Stimulated activated naive CD8-positive, alpha-beta T cell treated with anti-CD3 and anti-CD28 coated beads, Interleukin-15, Interleukin-2, amounts not matched to agents 100 U/mL and 50 U/mL, for 24 hours (primary cell): ENCODE measurements around the gene CCDC85C.

Experiments
- ATAC-seq: fragments of 150-1000 bp; cut with Tn5 transposase; one replicate; pipeline ENCODE4 v1.10.0; 2021
- DNase-seq: peaks from one replicate; pipeline ENCODE4 v3.0.0; 2021

Gene CCDC85C

DNA sequence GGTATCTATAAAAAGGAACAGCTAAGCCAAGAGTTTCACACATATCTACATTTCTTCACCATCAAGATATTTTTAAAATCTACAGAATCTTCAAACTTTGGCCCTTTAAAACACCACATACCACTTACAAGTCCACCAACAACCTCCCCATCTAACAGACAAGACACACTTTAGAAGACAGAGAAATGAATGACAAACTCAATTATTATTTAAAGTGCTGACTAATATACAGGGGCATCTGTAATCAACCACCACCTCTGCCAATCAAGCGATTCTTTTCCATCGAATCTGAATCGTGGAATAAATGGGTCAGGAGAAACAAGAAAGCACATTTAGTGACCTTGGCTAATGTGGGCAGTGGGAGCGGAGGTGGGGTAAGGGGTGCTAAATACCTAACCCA is 131.1 kb downstream of the CCDC85C start:
- no peak for ATAC-seq
- DNase-seq: no peak

DNA sequence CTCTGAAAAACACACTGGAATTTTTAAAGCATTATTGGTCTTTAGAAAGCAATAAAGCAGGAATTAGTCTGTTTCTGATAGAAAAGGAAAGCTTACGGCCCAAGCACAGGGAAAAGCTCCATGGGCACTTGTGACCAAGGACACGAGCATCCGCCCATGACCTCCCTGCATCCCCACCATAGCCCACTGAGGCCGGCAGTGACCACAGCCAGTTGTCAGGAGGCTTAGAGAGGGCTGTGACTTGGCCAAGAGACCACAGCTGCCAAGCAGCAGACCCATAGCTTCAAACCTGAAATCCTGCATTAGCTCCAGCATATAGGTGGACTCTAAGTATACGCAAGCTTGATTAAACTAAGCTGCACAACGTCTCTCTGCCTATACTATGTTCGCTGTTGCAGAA is 132.3 kb downstream of the CCDC85C start:
- no peak for ATAC-seq
- no peak for DNase-seq

DNA sequence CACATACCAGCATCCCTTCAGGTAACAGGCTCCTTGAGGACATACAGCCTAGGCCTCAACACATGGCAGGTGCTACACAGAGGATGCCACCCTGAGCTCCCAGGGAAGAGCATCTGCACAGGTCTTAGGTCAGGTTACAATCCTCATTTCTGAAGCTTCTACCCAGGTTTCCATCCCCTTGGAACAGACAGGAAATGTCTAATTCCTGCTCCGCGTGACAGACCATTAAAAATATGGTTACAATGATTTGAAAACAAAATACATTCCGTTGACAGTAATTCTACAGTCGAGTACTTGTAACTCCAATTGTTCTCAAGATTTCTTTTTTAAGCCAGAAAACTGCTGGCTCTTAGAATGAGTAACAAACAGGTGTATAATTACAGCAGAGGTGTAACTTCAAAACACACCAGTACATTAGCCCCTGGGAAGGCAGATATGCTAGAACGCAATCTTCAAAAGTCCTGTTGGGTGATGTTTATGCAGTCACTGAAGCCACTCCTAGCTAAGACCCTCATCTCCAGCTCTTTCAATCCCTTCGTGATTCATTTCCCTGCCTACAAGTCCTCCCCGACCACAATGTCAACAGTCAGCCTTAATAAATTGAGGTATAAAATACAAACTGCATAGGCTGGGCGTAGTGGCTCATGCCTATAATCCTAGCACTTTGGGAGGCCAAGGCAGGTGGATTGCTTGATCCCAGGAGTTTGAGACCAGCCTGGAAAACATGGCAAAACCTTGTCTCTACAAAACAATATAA is 135.0 kb downstream of the CCDC85C start:
- DNase-seq: no peak
- ATAC-seq: no peak

DNA sequence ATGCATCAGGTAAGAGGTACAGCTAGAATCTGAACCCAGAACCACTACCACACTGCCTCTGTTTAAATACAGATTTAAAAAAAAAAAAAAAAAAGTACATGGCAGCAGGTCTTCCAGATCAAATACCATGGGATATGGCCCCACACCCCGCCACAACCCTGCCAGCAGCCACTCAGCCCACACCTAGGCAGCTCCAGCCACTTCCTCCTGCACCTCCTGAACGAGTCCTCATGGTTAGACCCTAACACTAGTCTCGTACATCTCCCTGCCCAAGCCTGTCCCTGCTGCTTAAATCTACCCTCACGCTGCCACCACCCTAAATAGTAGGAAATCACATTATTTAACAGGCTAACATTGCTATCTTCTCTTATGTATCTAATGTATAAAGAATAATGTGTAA is 135.9 kb downstream of the CCDC85C start:
- ATAC-seq: no peak

DNA sequence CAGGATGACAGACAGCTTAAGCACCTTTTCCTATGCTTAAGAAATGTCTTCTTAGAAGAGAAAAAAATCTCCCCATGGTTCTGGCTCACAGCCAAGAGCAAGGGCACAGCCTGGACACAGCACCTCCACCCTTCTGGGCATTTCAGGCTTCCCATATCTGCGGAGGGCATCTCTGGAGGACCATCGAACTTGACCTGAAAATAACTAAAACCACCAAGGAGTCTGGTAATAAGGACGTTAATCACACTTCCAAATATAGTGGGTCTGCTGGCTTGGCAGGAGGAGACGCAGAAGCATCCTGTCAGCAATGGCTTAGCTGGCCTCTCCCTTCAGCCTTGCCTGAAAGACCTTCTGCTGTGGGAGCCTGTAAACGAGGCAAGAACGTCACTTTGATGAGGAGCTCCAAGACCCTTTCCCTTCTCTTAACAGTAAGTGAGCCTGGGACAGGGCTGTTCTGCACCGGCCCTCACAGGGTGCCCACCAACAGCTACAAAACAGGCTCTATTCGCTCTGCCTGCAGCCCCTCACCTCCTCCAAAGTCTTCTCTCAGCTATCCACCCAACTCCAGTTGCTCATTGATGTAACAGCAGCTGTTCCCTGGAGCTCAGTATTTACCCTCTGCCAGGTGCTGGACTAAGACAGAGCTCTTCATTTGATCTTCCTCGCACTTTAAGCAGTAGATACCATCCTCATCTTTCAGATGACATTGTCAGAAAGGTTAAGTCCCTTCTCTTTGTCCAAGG is 136.5 kb downstream of the CCDC85C start:
- no peak for DNase-seq
- no peak for ATAC-seq

More for the DNA sequence above, 135.9 kb downstream of the CCDC85C start:
- DNase-seq: no peak

DNA sequence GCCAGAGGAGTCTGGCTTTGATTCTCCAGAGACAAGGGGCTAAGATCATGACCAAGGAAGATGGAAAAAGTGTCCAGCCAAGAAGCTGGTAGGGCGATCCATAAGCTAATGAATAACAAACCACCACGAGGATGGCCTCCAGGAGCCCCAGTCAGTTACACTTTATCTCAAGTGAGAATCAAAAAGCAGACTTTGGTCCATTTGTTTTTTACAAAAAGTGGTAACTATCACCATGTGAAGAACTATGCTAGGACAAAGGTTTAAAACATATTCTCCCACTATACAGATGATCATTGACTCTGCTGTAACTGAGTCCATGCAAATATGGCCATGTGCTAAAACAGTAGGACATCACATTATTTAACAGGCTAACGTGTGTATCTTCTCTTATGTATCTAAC is 137.2 kb downstream of the CCDC85C start:
- no peak for ATAC-seq
- DNase-seq: no peak

DNA sequence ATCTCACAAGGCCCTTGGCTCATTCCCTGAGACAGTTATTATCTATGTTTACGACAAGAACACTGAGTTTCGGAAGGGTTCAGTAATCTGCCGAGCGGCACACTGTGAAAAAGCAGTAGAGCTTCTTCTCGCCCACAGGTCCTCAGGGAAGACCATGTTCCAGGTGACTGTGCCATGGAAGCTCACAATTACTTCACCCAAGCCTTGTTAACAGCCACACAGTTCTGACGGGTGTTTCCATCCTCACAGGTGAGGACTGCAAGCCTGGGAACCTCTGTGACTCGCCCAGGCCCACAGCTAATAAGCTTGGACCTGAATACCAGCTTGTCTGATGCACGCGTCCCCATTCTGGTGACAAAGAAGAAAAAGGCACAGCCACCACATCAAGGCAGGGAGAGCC is 138.7 kb downstream of the CCDC85C start:
- ATAC-seq: no peak
- DNase-seq: no peak

DNA sequence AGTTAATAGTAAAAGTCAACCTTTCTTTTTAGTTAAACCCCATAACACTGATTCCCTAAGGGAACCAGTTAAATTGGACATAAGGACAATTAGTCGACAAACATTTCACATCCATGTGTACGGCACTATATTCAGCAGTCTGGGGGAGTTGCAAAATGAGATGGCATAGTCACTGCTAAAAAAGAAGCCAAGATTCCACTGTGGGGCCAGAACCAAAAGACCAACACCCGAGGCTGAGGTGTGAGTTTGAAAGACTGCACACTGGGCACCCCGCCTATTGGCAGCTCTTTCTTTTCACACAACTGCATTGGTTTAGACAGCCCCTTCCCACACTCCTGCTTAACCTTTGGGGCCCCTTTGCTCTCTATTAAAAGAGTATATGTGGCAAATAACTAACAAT is 140.0 kb downstream of the CCDC85C start:
- ATAC-seq: no peak
- DNase-seq: no peak

DNA sequence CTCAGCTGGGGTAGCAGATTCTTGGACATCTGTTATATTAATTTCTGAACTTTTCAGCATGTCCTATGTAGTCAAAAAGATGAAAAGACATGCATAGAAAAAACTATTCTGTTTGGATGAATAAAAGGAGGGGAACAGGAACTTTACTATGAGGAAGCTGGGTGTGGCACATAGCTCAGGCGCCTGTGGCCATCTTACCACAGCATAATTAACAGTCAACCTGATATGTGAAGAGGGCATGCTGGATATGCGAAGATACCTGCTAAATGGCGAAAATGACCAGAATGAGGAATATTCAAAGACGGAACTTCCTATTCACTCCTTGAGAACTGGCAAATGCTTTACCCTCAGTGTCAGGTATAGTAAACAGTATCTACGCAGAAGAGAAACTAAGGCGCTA is 141.8 kb downstream of the CCDC85C start:
- no peak for DNase-seq
- no peak for ATAC-seq

DNA sequence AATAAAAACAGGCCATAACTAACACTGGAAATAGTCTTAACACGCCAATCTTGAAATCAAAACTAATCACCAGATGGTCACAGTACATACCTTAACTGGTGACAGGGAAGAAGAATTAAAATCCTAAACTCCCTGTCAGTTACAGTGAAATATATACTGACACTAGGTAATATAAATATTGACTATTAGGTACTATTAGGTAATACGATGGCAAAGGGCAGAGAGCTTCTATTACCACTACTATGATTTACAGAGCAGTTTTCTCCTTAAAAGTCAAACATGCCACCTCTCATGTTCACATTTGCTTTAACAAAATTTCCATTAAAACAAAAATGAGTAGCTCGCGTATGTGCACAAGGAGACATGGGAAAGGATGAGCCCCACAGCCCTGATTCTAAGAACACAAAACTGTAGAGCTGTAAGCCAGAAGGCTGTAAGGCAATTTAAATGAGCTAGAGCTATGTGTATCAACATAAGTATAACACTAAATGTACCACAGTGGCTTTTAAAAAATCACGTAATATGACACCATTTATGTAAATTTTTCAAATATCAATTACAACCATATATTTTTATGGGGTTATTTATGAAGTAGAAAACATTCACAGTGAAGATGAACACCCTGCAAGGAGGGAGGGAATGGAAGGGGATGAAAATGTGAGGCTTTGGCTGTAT is 142.5 kb downstream of the CCDC85C start:
- DNase-seq (no peak), ATAC-seq (no peak)

DNA sequence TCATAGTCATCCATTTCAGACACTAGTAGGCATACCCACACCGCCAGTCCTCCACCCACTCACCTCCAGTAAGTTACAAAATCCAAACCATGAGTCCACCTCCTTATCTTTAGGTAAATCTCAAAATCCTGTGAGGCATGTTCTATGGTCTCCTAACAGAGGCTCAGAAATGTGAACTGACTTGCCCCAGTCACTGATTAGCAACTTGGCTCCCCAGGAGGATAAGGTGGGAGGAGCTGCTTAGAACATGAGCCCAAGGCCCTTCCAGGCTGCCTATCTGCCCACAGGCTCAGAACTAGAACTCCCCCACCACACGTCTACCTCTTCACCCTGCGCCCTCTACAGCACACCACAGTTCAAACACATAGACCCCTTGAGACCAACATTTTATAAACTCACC is 143.2 kb downstream of the CCDC85C start:
- DNase-seq (no peak), ATAC-seq (no peak)

DNA sequence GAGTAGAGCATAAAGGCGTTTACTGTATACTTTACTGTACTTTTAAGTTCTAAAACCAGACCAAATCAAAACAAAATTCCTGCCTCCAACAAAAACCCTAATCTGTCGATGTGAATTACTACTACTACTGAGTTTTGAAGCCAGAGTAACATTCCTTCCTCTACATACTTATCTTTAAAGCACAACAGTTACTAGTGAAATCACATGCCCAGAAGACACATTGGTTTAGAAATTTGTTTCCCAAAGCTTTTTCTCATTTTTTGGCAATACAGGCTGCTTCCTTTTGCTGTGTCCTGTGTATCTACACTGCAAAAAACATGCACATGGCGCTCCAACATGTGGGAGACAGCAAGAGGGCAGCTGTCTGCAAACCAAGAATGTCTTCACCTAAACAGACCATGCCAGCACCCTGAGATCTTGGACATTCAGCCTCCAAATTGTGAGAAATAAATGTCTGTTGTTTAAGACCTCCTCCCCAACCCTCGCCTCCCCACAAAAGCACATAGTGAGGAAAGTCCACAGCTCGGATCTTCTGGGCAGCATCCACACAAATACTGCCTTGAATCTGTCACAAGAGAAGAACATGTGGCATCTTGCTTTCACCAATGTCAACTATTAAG is 144.4 kb downstream of the CCDC85C start:
- ATAC-seq (no peak), DNase-seq (no peak)

DNA sequence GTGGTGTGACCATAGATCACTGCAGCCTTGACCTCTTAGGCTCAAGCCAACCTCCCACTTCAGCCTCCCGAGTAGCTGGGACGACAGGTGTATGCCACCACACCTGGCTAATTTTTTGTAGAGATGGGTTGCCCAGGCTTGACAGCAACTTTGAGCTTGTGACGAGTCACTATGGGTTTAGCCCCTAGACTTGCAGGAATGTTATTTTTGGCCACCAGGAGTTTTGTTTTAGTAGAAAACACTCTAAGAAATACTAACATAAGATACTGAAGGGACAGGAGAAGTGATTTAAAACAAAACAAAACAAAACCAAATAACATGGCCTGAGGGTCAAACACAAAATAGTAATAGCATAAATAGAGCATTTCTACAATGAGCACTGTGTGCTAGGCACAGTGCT is 149.8 kb downstream of the CCDC85C start:
- DNase-seq: no peak
- no peak for ATAC-seq

DNA sequence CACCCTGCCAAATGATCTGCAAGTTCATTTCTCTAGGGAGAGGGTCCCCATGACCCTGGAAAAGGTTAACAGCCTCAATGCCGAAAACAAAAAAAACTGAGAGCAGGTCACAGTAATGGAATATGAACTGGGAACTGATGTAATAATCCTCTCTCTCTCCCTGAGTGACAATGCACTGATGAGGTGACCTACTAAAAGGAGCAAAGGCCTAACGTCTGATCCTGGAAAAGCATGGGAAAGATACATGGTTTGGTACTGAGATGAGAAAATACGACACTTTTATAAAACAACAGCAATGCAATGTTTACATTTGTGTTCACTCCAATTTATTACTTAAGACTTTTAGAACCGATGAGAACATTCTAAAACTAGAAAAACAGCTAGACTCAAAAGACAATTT is 151.0 kb downstream of the CCDC85C start:
- no peak for DNase-seq
- no peak for ATAC-seq

DNA sequence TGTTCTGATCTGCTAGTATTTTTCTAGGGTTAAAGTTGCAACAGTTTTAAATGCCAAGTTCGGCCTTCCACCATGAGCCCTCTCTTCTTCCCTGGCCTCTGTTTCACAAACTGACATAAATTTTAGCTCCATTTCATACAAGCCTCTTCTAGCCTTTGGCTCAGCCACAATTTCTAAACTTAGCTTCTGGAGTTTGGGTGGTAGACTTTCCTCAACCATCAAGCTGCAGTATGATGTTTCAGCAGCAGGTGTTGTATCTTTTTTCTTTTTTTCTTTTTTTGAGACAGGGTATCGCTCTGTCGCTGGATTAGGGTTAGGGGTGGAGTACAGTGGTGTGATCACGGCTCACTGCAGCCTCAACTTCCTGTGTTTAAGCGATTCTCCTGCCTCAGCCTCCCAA is 152.8 kb downstream of the CCDC85C start:
- no peak for ATAC-seq
- DNase-seq: no peak

DNA sequence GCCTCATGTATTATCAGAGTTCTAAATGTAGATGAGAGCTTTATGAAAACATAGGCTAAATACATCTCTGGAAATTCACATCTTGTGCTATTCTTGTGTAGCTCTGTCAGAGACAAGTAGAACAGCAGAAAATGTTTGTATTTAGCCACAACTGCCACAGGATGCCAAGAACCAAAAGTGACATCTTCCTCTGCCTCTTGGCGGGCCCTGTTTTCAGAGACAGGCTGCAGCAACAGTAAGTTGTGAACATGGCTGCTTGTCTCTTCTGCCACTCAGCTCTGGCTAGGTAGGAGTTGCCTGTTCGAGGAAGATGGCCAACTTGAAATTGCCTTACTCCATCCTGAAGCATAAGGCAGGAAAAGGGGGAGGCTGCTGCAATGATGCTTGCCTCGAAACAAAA is 153.7 kb downstream of the CCDC85C start:
- no peak for DNase-seq
- no peak for ATAC-seq
